Stimulated activated naive CD8-positive, alpha-beta T cell treated with anti-CD3 and anti-CD28 coated beads, Interleukin-15, amount 100 ng/mL, for 72 hours (primary cell): ENCODE measurements around the gene ECI2.

ENCODE experiments used
- ATAC-seq: fragments of 150-1000 bp; cut with Tn5 transposase; 2 replicates; pipeline ENCODE4 v1.10.0; 2021; ENCODE audit warnings: mild to moderate bottlenecking, moderate library complexity
- DNase-seq, 2 donors: peaks; one replicate each; pipeline ENCODE4 v3.0.0; 2021 to 2022
- H3K27ac Mint-ChIP-seq, 2 donors: one replicate each; pipeline ENCODE4 v1.8.0; 2022; ENCODE audit warnings: mild to moderate bottlenecking in 2 of 2, mixed read lengths in 2 of 2, moderate library complexity in 2 of 2
- H3K27me3 Mint-ChIP-seq: one replicate; pipeline ENCODE4 v1.8.0; 2022; ENCODE audit warnings: mixed read lengths
- H3K4me1 Mint-ChIP-seq: one replicate; pipeline ENCODE4 v1.8.0; 2022; ENCODE audit warnings: mild to moderate bottlenecking, mixed read lengths
- H3K4me3 Mint-ChIP-seq, 2 donors: one replicate each; pipeline ENCODE4 v1.8.0; 2022; ENCODE audit warnings: mild to moderate bottlenecking in 2 of 2, mixed read lengths in 2 of 2, moderate library complexity in 1 of 2
- H3K9me3 Mint-ChIP-seq, 2 donors: one replicate each; pipeline ENCODE4 v1.8.0; 2022; ENCODE audit warnings: mixed read lengths in 2 of 2

Gene ECI2

GRCh38 chr6:4134841-4135664, at the start of gene ECI2:
ECI2 (minus strand) TSS chr6:4135575; CDS start chr6:4135560, 15 bp downstream.
- Mint-ChIP-seq H3K27ac (peak within 1 kb of the TSS; percentile 88 to 95), H3K4me1 (peaks cover 54% of the 10 kb centered on the region), H3K27me3 (no peaks in the 10 kb centered on the region), H3K9me3 (peaks cover 5 to 17% of the 10 kb centered on the region in 2 donors), H3K4me3 (peak within 1 kb of the TSS; percentile 88 to 94)
- peak; percentile 72 for ATAC-seq
- peak in 1 of 2 donors; percentile 63 for DNase-seq

- peaks cover 7% of the 10 kb centered on the region for H3K4me1 Mint-ChIP-seq
- H3K9me3 Mint-ChIP-seq = no peaks in the 10 kb centered on the region
- H3K27ac Mint-ChIP-seq = no peak overlapping the region
- no peak for ATAC-seq
- no peak overlapping the region for H3K4me3 Mint-ChIP-seq
- no peak for DNase-seq
- peaks cover 38% of the 10 kb centered on the region for H3K27me3 Mint-ChIP-seq
Observed at GRCh38 chr6:4180652-4181255, 45.4 kb upstream of the ECI2 start.

- no peaks in the 10 kb centered on the region for H3K9me3 Mint-ChIP-seq
- H3K27me3 Mint-ChIP-seq = peaks cover 32% of the 10 kb centered on the region
- peak overlapping the region in 1 of 2 donors; percentile 42 for H3K27ac Mint-ChIP-seq
- DNase-seq (no peak), ATAC-seq (no peak)
- H3K4me1 Mint-ChIP-seq = peaks cover under 1% of the 10 kb centered on the region
- no peak overlapping the region for H3K4me3 Mint-ChIP-seq
Observed at GRCh38 chr6:4179960-4180651, 44.7 kb upstream of the ECI2 start.

GRCh38 chr6:4178737-4179333, 43.5 kb upstream of the ECI2 start:
- H3K27me3 Mint-ChIP-seq = peaks cover 26% of the 10 kb centered on the region
- no peaks in the 10 kb centered on the region for H3K9me3 Mint-ChIP-seq
- no peak for ATAC-seq
- H3K4me3 Mint-ChIP-seq = no peak overlapping the region
- no peak for DNase-seq
- no peaks in the 10 kb centered on the region for H3K4me1 Mint-ChIP-seq
- H3K27ac Mint-ChIP-seq = no peak overlapping the region

GRCh38 chr6:4176907-4177306, 41.5 kb upstream of the ECI2 start:
- H3K4me3 Mint-ChIP-seq = no peak overlapping the region
- ATAC-seq (no peak), DNase-seq (no peak)
- no peaks in the 10 kb centered on the region for H3K4me1 Mint-ChIP-seq
- no peaks in the 10 kb centered on the region for H3K9me3 Mint-ChIP-seq
- H3K27ac Mint-ChIP-seq = no peak overlapping the region
- peaks cover 22% of the 10 kb centered on the region for H3K27me3 Mint-ChIP-seq

GRCh38 chr6:4174042-4174441, 38.7 kb upstream of the ECI2 start:
- H3K27me3 Mint-ChIP-seq = peaks cover 8% of the 10 kb centered on the region

GRCh38 chr6:4172368-4172767, 37.0 kb upstream of the ECI2 start:
- no peak for DNase-seq
- Mint-ChIP-seq H3K27me3 (peaks cover 3% of the 10 kb centered on the region), H3K4me1 (no peaks in the 10 kb centered on the region), H3K4me3 (no peak overlapping the region), H3K27ac (no peak overlapping the region), H3K9me3 (no peaks in the 10 kb centered on the region)
- no peak for ATAC-seq

More at GRCh38 chr6:4174042-4174441, 38.7 kb upstream of the ECI2 start:
- no peak for ATAC-seq
- Mint-ChIP-seq H3K27ac (no peak overlapping the region), H3K9me3 (no peaks in the 10 kb centered on the region), H3K4me3 (no peak overlapping the region), H3K4me1 (no peaks in the 10 kb centered on the region)
- DNase-seq = no peak

GRCh38 chr6:4170297-4170696, 34.9 kb upstream of the ECI2 start:
- H3K4me1 Mint-ChIP-seq = no peaks in the 10 kb centered on the region
- no peaks in the 10 kb centered on the region for H3K9me3 Mint-ChIP-seq

GRCh38 chr6:4169028-4169789, 33.8 kb upstream of the ECI2 start:
- no peaks in the 10 kb centered on the region for H3K4me1 Mint-ChIP-seq
- H3K27me3 Mint-ChIP-seq = no peaks in the 10 kb centered on the region
- H3K4me3 Mint-ChIP-seq = no peak overlapping the region
- DNase-seq (no peak), ATAC-seq (no peak)
- no peaks in the 10 kb centered on the region for H3K9me3 Mint-ChIP-seq
- H3K27ac Mint-ChIP-seq = no peak overlapping the region

More at GRCh38 chr6:4170297-4170696, 34.9 kb upstream of the ECI2 start:
- Mint-ChIP-seq H3K27ac (no peak overlapping the region), H3K4me3 (no peak overlapping the region), H3K27me3 (no peaks in the 10 kb centered on the region)
- no peak for ATAC-seq
- no peak for DNase-seq

- ATAC-seq (no peak), DNase-seq (no peak)
Observed at GRCh38 chr6:4167833-4168232, 32.5 kb upstream of the ECI2 start.

GRCh38 chr6:4167123-4167522, 31.7 kb upstream of the ECI2 start:
- H3K27ac Mint-ChIP-seq = no peak overlapping the region
- no peaks in the 10 kb centered on the region for H3K4me1 Mint-ChIP-seq
- DNase-seq (no peak), ATAC-seq (no peak)
- H3K9me3 Mint-ChIP-seq = no peaks in the 10 kb centered on the region
- H3K4me3 Mint-ChIP-seq = no peak overlapping the region
- no peaks in the 10 kb centered on the region for H3K27me3 Mint-ChIP-seq

More at GRCh38 chr6:4167833-4168232, 32.5 kb upstream of the ECI2 start:
- no peak overlapping the region for H3K4me3 Mint-ChIP-seq
- no peaks in the 10 kb centered on the region for H3K9me3 Mint-ChIP-seq
- H3K27me3 Mint-ChIP-seq = no peaks in the 10 kb centered on the region
- H3K4me1 Mint-ChIP-seq = no peaks in the 10 kb centered on the region
- no peak overlapping the region for H3K27ac Mint-ChIP-seq

- Mint-ChIP-seq H3K27me3 (peaks cover 7% of the 10 kb centered on the region), H3K27ac (no peak overlapping the region), H3K9me3 (no peaks in the 10 kb centered on the region), H3K4me1 (no peaks in the 10 kb centered on the region), H3K4me3 (no peak overlapping the region)
- DNase-seq (no peak), ATAC-seq (no peak)
Observed at GRCh38 chr6:4164456-4164855, 29.1 kb upstream of the ECI2 start.

GRCh38 chr6:4164117-4164442, 28.7 kb upstream of the ECI2 start:
- no peak overlapping the region for H3K27ac Mint-ChIP-seq

GRCh38 chr6:4163408-4164116, 28.2 kb upstream of the ECI2 start:
- ATAC-seq = no peak
- H3K9me3 Mint-ChIP-seq = no peaks in the 10 kb centered on the region
- no peak overlapping the region for H3K4me3 Mint-ChIP-seq
- H3K27me3 Mint-ChIP-seq = peaks cover 7% of the 10 kb centered on the region
- no peak for DNase-seq
- H3K27ac Mint-ChIP-seq = no peak overlapping the region
- no peaks in the 10 kb centered on the region for H3K4me1 Mint-ChIP-seq

More at GRCh38 chr6:4164117-4164442, 28.7 kb upstream of the ECI2 start:
- Mint-ChIP-seq H3K4me1 (no peaks in the 10 kb centered on the region), H3K9me3 (no peaks in the 10 kb centered on the region), H3K4me3 (no peak overlapping the region), H3K27me3 (peaks cover 7% of the 10 kb centered on the region)
- ATAC-seq (no peak), DNase-seq (no peak)

GRCh38 chr6:4162370-4162769, 27.0 kb upstream of the ECI2 start:
- Mint-ChIP-seq H3K27me3 (peaks cover 7% of the 10 kb centered on the region), H3K27ac (no peak overlapping the region), H3K4me1 (no peaks in the 10 kb centered on the region), H3K9me3 (no peaks in the 10 kb centered on the region), H3K4me3 (no peak overlapping the region)
- ATAC-seq (no peak), DNase-seq (no peak)
